ENCODE results near the gene EHD1.

The EHD1 gene

GRCh38 chr11:64888729-64889511, 10.5 kb upstream of the EHD1 start:
- DNase-seq: no peak

DNA sequence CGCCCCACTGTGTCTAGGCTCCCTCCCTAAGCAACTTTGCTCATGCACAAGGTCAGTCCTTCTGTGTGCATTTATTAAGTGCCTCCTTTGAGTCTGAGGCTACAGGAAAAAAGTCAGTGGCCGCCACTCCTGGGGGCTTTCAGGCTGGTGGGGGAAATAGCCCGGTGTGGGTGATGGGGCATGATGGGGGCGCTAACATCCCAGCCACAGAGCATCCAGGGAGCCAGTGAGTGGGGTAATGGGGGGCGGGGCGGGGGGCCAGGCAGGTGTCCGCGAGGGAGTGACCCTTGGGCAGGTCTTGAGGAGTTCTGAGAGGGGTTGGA, 9.9 kb upstream of the EHD1 start:
- DNase-seq: no peak

- DNase-seq: peak; percentile 29
These were observed 9.5 kb upstream of the EHD1 start for GRCh38 chr11:64887757-64888405.

- no peak for DNase-seq
These were observed 8.9 kb upstream of the EHD1 start for GRCh38 chr11:64887234-64887756.

GRCh38 chr11:64885367-64886286, 7.2 kb upstream of the EHD1 start:
- no peak for DNase-seq

GRCh38 chr11:64884019-64884418, 5.6 kb upstream of the EHD1 start:
- no peak for DNase-seq

GRCh38 chr11:64883575-64883974, 5.2 kb upstream of the EHD1 start:
- DNase-seq: no peak

DNA sequence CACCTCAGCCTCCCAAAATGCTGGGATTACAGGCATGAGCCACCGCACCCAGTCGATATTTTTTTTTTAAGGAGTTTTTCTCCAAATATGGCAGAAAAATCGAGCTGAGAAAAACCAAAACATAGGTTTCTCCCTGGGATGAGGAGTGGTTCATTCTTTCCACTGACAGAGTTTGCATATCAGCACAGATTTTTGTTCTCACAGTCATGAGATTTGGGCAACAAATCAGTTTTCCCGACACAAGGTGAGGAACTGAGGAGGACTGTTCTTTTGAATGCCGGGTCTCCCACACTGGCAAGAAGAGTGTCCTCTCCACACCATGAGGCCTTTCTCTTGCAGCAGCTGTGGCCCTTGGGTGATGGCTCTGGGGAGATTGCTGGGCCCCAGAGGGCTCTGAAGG, 3.8 kb upstream of the EHD1 start:
- no peak for DNase-seq

- DNase-seq: no peak
These were observed 3.1 kb upstream of the EHD1 start for GRCh38 chr11:64881476-64881875.

DNA sequence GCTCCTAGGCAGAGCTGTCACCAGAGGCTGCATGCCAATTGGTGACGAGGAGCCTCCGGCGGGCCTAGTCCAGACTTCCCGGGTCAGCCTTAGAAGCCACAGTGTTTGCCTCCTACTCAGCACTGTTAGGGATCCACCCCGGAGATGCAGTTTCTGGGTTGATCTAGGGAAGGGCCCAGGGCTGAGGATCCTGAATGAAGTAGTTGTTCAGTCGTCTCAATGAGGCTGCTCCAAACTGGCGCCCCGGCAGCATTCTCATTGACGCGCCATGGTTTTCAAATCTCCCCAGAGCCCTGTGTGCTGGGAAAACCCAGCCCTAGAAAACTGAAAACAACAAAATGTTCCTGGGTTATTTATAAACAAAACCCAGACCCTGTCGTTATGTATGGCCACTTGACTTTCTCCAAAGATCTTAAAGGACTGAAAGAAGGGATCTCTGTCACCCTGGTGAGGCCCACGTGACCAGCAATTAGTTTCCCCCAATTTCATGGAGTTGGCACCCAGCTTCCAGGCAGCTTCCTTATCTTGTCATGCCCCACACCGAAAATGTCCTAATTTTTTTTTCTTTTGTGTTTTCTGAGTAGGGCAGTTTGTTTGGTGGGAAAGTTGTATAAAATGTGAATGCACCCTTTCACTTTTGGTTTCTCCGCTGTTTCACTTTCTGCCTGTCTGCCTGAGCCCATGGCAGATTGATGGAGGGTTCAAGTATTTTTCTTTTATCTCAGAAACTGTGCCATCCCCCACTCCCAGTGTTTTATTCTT, 2.0 kb upstream of the EHD1 start:
- no peak for DNase-seq

- DNase-seq: no peak
These were observed 951 bp upstream of the EHD1 start for GRCh38 chr11:64879244-64879900.

DNA sequence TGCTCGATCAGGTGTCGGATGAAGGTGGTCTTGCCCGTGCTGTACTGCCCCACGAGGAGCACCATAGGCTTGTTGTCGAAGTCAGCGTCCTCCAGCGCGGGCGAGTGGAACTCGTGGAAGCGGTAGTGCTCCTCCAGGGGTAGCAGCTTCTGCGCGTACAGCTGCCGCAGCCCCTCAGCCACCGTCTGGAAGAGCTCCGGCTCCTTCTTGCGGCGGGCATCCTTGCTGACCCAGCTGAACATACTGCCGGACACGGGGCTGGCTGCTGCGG, 263 bp downstream of the EHD1 start:
- no peak for DNase-seq

DNA sequence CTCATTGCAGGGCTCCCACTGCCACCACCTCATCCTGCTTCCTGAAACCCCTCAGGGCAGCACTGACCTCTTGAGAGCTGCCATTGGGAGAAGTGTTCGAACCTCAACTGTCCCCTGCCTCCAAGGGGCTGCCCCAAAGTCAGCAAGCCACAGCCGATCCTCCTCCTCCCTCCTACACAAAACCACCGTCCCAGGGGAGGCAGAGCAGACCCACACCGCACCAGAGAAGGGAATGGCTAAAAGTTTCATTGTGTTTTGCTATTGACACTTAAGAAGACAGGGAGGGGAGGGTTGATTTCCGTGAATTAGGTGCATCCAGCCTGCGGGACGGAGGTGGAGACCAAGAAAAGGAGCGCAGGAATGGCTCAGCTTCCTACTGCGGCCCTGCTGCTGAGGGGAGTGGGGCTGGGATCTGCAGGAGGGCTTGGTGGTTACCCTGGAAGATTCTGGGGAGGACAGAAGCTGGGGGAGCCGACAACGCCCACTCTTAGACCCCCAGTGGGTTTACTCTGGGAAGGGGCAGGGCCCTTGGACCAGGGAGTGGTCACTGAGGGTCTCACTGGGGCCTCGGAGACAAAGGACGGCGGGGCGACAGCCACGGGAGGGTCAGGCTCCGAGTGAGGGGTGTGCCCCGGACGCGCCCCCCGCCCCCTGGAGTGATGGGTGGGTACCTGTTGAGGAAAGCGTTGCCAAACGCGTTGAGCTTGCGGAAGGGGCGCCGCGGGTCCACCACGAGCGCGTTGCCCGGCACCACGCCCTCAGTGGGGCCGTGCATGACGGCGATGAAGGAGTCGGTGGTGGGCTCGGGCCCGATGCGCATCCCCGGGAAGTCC, 815 bp downstream of the EHD1 start:
- no peak for DNase-seq

DNA sequence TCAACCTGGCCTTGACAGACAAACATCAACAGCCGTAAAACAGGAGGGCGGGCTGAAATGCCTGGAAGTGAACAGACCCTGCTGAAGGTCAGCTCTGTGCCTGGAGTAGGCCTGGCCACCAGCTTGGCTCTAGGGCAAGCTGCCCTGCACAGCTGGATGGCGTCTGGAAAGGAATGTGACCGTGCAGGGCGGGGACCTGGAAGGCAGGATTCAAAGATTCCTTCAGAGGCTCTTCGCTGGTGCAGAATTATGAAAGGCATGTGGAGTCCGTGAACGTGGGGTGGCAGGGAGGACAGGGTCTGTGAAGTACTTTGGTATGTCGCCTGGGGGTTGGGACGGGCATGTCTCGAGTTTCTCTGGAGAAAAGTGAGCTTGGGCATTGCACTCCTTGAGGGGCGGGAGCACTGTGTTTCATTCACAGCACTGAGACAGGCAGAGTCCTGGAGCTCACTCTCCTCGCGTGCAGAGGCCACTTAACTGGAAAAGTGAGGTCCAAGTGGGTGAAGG, 1.5 kb downstream of the EHD1 start:
- no peak for DNase-seq

- DNase-seq: no peak
These were observed 2.1 kb downstream of the EHD1 start for GRCh38 chr11:64876229-64876750.

DNA sequence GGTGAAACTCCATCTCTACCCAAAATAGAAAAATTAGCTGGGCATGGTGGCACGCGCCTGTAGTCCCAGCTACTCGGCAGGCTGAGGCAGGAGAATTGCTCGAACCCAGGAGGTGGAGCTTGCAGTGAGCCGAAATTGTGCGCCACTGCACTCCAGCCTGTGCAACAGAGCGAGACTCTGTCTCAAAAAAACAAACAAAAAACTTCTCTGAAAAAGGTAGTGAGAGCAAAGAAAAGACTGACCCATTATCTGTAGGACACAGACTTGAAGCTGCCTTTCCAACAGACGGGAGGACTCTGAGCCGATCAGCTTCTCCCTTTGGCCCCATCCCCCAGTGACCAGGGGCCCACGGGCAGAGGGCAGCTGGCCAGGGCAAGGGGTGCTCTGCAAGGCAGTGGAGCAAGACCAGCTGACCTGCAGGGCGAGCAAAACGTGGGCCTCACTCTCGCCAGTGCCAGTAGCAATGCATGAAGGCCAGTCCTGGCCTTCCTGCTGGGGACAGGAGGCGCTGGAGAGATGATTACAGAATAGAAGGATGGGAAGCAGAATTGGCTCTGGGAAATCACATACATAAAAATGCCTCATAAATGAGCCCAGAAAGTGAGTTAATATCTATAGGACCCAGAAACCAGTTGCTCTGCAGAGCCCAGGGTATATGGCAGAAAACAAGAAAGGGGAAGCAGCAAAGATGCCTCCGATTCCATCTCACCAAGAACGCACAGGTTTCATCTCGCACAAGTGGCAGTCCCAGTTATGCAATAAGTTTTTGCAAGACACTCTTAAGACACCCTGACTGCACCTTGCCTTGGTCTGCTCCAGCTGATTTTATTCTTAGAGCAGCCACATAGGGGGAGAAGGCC, 2.8 kb downstream of the EHD1 start:
- no peak for DNase-seq

DNA sequence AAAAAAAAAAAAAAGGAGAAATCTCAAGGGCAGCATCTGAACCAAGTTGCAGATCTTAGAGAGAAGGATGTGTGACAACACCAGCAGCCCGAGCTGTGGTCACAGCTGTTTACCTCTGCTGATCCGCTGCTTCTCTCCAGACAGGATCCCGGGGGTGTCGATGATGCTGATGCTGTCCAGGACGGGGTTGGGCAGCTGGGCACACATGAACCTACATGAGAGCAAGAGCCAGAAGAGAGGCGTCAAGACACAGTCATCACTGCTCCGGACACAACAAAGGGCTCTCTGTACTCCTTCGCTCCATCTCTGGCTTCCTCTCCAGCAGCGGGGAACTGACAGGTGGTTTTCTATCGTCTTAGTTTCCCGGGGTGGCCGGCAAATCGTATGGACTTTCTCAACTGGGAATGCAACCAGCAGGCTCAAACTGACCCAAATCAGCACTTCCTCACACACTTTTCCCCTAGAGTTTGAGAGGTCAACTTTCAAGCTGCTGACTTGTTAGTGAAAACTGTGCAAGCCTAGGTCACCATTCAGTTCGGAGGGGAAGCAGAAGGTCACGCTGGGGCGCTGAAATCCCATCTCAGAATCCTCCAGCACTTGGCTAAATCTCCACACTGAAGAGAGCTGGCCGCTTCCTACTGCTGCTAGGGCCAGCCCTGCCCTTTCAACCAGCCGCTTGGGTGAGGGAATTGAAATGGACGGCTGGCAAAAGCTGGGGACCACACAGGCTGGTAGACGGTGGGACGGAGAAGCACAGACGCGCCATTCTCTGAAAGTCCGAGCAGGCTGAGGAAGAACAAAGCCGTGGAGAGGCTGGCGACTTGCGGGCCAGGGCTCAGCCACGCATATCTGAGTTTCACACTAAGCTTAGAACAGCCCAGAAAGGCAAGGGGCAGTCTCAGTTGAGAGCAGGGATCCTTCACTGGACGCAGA, 3.8 kb downstream of the EHD1 start:
- no peak for DNase-seq

- no peak for DNase-seq
These were observed 5.5 kb downstream of the EHD1 start for GRCh38 chr11:64872790-64873488.
